HS-27A (cell line): Measurements from ENCODE around the gene GIT2.

Source experiments
- DNase-seq: peaks from one replicate; pipeline ENCODE4 v3.0.0-alpha.2; 2012; ENCODE audit warnings: low read depth, missing footprints

Gene GIT2

DNA sequence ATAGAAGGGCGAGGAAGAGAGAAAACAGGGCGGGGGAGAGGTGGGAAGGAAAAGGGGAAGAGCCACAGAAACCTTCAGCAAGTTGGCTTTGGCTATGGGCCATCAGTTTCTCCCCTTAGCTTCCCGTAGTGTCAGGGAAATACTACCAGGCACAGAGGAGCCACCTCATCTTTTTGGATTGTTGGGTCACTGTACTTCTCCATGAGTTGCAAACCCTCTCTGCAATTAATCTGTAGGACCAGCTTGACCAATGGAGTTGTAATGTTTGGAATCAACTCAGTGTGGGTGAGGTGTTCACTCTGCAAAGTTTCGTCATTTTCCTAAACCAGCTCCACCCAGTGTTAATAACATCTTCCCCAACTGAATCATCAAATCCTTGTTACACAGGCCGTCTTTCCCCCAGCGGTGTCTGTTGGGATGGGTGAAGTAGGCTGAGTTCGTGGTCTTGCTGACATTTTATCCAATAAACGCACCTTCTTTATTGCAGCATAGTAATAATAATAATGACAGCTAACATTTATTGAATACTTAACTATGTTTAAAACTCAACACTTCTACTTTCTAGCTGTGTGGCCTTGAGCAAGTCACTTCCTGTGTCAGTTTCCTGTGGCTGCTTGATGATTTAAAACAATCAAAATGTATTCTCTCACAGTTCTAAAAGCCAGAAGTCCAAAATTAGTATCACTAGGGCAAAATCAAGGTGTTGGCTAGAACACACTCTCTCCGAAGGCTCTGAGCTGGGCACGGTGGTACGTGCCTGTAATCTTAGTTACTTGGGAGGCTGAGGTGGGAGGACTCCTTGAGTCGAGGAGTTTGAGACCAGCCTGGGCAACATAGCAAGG, 107.8 kb downstream of the GIT2 start:
- DNase-seq = peak; percentile 93

DNA sequence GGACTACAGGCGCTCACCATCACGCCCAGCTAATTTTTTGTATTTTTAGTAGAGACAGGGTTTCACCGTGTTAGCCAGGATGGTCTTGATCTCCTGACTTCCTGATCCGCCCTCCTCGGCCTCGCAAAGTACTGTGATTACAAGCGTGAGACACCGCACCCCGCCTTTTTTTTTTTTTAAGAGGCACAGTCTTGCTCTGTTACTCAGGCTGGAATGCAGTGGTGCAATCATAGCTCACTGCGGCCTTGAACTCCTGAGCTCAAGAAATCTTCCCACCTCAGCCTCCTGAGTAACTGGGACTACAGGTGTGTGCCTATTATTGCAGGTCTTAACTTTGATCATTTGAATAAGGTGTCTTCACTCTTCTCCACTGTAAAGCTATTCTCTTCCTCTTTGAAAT, 110.6 kb downstream of the GIT2 start:
- DNase-seq = no peak

DNA sequence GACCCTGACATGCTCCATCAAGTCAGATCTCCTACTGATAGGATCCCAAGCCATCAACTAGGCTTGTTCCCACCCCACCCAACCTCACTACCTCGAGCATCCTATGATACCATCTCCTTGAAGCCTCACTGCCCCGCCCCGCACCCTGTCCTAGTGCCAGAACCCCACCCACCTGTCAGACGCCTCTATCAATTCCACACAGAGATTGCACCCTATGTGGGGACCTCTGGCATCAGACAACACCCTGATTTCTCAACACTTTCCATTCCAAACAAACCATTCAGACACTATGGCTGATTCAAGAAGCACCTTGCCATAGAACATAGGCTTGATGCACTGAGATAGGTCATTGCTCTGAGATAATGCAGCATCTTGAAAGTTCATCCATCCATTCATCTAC, 112.7 kb downstream of the GIT2 start:
- no peak for DNase-seq

- DNase-seq = no peak
Measured at GRCh38 chr12:109881752-109882151, 114.4 kb downstream of the GIT2 start.

GRCh38 chr12:109880938-109881337, 115.2 kb downstream of the GIT2 start:
- no peak for DNase-seq

GRCh38 chr12:109880043-109880931, 115.9 kb downstream of the GIT2 start, which contains the start of gene GLTP:
Gene GLTP (minus strand): TSS chr12:109880541. CDS start chr12:109880374, 167 bp downstream.
- no peak for DNase-seq
